Measurements from ENCODE around the gene MED10. TPM values are rescaled to one million over a fixed set of nuclear protein-coding genes. Genes with fewer than 3 reads are reported as not detected.

MED10 gene
- total and polyA plus RNA-seq, 2 experiments from 2014 or later = 16.0 to 58.1 TPM

DNA sequence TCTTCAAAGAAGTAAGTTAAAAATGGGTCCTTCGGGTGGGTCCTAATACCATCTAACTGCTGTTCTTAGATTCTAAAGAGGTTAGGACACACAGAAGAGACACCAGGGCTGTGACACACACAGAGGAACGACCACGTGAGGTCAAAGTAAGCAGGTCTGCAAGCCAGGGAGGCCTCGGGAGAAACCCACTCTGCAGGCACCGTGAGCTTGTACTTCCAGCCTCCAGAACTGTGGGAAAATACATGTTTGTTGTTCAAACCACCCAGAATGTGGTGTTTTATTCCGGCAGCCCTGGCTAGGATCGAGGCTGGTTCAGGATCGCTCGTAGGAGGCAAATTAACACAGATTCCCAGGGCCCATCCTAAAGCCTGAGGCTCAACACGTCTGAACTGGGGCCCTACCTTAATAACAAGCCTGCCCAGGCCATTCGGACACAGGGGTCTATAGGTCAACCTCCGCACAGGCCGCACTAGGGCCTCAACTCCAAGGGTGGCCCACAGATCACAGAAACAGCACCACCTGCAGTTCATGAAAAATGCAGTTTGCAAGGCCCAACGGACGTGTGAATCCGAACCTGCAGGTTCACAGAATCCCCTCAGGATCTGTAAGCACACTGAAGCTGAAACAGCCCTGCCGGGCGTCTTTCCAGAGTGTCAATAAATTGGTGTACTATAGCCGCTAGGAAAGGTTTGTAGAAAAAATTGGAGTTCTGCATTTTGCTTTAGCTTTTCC is 7.1 kb downstream of the MED10 start:
- ATAC-seq (no peak), DNase-seq (ENCODE audit: low spot score) (no peak)
- H4K20me1 ChIP-seq (replicated peaks; ENCODE audit: insufficient read depth) = peaks cover 8% of the 10 kb centered on the region; the same call in 1 of the 2 replicates
- no peaks in the 10 kb centered on the region for H3F3A ChIP-seq (replicated peaks; ENCODE audit: low read depth)
- Mint-ChIP-seq H3K4me3 (no peak overlapping the region), H3K9me3 (no peaks in the 10 kb centered on the region), H3K36me3 (ENCODE audit: low read depth) (peaks cover 65% of the 10 kb centered on the region), H3K4me1 (no peaks in the 10 kb centered on the region), H3K27ac (no peak overlapping the region), H3K27me3 (ENCODE audit: insufficient read depth, low read depth, poor library complexity) (no peaks in the 10 kb centered on the region)
- H3K4me3 ChIP-seq = no peak overlapping the region
- no peak overlapping the region for H2AFZ ChIP-seq
- H3K27me3 ChIP-seq (ENCODE audit: insufficient read depth) = no peaks in the 10 kb centered on the region
- H3K27ac ChIP-seq (ENCODE audit: low read depth) = no peak overlapping the region
- no peaks in the 10 kb centered on the region for H3K4me1 ChIP-seq (ENCODE audit: insufficient read depth)
- TF ChIP-seq, protein P1, sequence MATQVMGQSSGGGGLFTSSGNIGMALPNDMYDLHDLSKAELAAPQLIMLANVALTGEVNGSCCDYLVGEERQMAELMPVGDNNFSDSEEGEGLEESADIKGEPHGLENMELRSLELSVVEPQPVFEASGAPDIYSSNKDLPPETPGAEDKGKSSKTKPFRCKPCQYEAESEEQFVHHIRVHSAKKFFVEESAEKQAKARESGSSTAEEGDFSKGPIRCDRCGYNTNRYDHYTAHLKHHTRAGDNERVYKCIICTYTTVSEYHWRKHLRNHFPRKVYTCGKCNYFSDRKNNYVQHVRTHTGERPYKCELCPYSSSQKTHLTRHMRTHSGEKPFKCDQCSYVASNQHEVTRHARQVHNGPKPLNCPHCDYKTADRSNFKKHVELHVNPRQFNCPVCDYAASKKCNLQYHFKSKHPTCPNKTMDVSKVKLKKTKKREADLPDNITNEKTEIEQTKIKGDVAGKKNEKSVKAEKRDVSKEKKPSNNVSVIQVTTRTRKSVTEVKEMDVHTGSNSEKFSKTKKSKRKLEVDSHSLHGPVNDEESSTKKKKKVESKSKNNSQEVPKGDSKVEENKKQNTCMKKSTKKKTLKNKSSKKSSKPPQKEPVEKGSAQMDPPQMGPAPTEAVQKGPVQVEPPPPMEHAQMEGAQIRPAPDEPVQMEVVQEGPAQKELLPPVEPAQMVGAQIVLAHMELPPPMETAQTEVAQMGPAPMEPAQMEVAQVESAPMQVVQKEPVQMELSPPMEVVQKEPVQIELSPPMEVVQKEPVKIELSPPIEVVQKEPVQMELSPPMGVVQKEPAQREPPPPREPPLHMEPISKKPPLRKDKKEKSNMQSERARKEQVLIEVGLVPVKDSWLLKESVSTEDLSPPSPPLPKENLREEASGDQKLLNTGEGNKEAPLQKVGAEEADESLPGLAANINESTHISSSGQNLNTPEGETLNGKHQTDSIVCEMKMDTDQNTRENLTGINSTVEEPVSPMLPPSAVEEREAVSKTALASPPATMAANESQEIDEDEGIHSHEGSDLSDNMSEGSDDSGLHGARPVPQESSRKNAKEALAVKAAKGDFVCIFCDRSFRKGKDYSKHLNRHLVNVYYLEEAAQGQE (IDR thresholded peaks at IDR 0.05; ENCODE audit: unreplicated experiment) = no peak
- TF ChIP-seq, protein P2, sequence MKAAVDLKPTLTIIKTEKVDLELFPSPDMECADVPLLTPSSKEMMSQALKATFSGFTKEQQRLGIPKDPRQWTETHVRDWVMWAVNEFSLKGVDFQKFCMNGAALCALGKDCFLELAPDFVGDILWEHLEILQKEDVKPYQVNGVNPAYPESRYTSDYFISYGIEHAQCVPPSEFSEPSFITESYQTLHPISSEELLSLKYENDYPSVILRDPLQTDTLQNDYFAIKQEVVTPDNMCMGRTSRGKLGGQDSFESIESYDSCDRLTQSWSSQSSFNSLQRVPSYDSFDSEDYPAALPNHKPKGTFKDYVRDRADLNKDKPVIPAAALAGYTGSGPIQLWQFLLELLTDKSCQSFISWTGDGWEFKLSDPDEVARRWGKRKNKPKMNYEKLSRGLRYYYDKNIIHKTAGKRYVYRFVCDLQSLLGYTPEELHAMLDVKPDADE (IDR thresholded peaks at IDR 0.05) = no peak
- TF ChIP-seq, protein P3, sequence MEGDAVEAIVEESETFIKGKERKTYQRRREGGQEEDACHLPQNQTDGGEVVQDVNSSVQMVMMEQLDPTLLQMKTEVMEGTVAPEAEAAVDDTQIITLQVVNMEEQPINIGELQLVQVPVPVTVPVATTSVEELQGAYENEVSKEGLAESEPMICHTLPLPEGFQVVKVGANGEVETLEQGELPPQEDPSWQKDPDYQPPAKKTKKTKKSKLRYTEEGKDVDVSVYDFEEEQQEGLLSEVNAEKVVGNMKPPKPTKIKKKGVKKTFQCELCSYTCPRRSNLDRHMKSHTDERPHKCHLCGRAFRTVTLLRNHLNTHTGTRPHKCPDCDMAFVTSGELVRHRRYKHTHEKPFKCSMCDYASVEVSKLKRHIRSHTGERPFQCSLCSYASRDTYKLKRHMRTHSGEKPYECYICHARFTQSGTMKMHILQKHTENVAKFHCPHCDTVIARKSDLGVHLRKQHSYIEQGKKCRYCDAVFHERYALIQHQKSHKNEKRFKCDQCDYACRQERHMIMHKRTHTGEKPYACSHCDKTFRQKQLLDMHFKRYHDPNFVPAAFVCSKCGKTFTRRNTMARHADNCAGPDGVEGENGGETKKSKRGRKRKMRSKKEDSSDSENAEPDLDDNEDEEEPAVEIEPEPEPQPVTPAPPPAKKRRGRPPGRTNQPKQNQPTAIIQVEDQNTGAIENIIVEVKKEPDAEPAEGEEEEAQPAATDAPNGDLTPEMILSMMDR (conservative IDR thresholded peaks at IDR 0.05; ENCODE audit: low read depth in 2 of 2) = peak in 1 of 2 experiments; percentile 28; a peak in 1 of 4 replicates
- TF ChIP-seq ZNF331 (CRISPR knock-in tag; IDR thresholded peaks at IDR 0.05; ENCODE audit: low read depth) = no peak
- peaks cover 36% of the 10 kb centered on the region for H3K36me3 ChIP-seq (ENCODE audit: insufficient read depth)
- H3K4me2 ChIP-seq = no peak overlapping the region
- H3K79me2 ChIP-seq (replicated peaks; ENCODE audit: insufficient read depth) = peaks cover 1% of the 10 kb centered on the region
- no peaks in the 10 kb centered on the region for H3K9me2 ChIP-seq (ENCODE audit: insufficient read depth)

DNA sequence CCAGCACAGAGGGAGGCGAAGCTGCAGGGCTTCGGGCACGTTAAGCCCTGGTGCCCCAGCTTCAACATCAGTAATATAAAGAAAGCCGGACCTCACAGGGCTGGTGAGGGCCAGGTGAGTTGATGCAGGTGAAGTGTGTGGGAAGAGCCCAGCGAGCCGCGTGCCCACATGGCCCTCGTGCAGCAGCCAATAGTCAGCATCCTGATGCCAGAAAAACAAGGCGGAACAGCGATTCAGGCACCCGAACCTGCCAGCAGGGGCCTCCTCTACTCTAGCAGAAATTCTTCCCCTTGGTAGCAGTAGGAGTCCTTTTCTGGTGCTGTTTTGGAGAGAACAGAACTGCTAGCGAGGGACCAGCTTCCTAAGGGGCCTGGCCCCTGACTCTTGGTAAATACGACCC is 7.8 kb downstream of the MED10 start:
- peak; percentile 20 for DNase-seq (ENCODE audit: low spot score)
- ATAC-seq = peak; percentile 56
- peaks cover 30% of the 10 kb centered on the region for H3K36me3 ChIP-seq (ENCODE audit: insufficient read depth)
- peaks cover 8% of the 10 kb centered on the region; the same call in 1 of the 2 replicates for H4K20me1 ChIP-seq (replicated peaks; ENCODE audit: insufficient read depth)
- H3K9me2 ChIP-seq (ENCODE audit: insufficient read depth) = no peaks in the 10 kb centered on the region
- no peaks in the 10 kb centered on the region for H3F3A ChIP-seq (replicated peaks; ENCODE audit: low read depth)
- no peak overlapping the region for H3K4me2 ChIP-seq
- H3K27me3 ChIP-seq (ENCODE audit: insufficient read depth) = no peaks in the 10 kb centered on the region
- H3K27ac ChIP-seq (ENCODE audit: low read depth) = no peak overlapping the region
- Mint-ChIP-seq H3K4me3 (no peak overlapping the region), H3K4me1 (no peaks in the 10 kb centered on the region), H3K9me3 (no peaks in the 10 kb centered on the region), H3K27ac (no peak overlapping the region), H3K27me3 (ENCODE audit: insufficient read depth, low read depth, poor library complexity) (no peaks in the 10 kb centered on the region), H3K36me3 (ENCODE audit: low read depth) (peaks cover 58% of the 10 kb centered on the region)
- no peak overlapping the region for H2AFZ ChIP-seq
- no peaks in the 10 kb centered on the region for H3K4me1 ChIP-seq (ENCODE audit: insufficient read depth)
- TF ChIP-seq, protein P3 (conservative IDR thresholded peaks at IDR 0.05; ENCODE audit: low read depth in 2 of 2) = peak in 1 of 2 experiments; percentile 32; a peak in 2 of 4 replicates
- TF ChIP-seq JUNB (IDR thresholded peaks at IDR 0.05; ENCODE audit: unreplicated experiment) (no peak), EZH2 (IDR thresholded peaks at IDR 0.05; ENCODE audit: low read depth, unreplicated experiment) (no peak)
- H3K79me2 ChIP-seq (replicated peaks; ENCODE audit: insufficient read depth) = no peaks in the 10 kb centered on the region; the same call in 1 of the 2 replicates
- no peak overlapping the region for H3K4me3 ChIP-seq
